Uterus (tissue), 4 donors: ENCODE results near the gene PRUNE1. TPM values are rescaled to one million over a fixed set of nuclear protein-coding genes. Genes with fewer than 3 reads are reported as not detected.

Source experiments
- DNase-seq, 2 donors: peaks; one replicate each; pipeline ENCODE4 v3.0.0-alpha.2; 2019 to 2020
- H3K27ac ChIP-seq, 2 donors: fragments of 200-600 bp; sonication (generic); 1 replicate in 1 of 2; 2 replicates in 1 of 2; pipeline ENCODE4 v1.5.1; 2016 to 2018
- H3K27me3 ChIP-seq, 2 donors: fragments of 200-600 bp; sonication (generic); one replicate each; pipeline ENCODE4 v1.5.1; 2018 to 2019; ENCODE audit warnings: control low read depth in 1 of 2
- H3K36me3 ChIP-seq, 2 donors: fragments of 200-600 bp; sonication (generic); one replicate each; pipeline ENCODE4 v1.5.1; 2019; ENCODE audit warnings: control low read depth in 1 of 2
- H3K4me1 ChIP-seq, 2 donors: fragments of 200-600 bp; sonication (generic); one replicate each; pipeline ENCODE4 v1.5.1; 2018 to 2019; ENCODE audit warnings: control low read depth in 1 of 2
- H3K4me3 ChIP-seq, 2 donors: fragments of 200-600 bp; sonication (generic); 1 replicate in 1 of 2; 2 replicates in 1 of 2; pipeline ENCODE4 v1.5.1; 2018 to 2019; ENCODE audit warnings: mild to moderate bottlenecking in 1 of 2
- H3K9me3 ChIP-seq, 2 donors: fragments of 200-600 bp; sonication (generic); one replicate each; pipeline ENCODE4 v1.5.1; 2019; ENCODE audit warnings: control low read depth in 1 of 2
- CTCF ChIP-seq, 4 experiments: fragments of 200-600 bp in 2 of 4; fragments of 450-650 bp in 2 of 4; sonication (generic) in 2 of 4; IDR thresholded peaks; one replicate each; pipeline ENCODE4 v1.5.1; 2016 to 2019; ENCODE audit warnings: antibody characterized with exemption in 4 of 4, mild to moderate bottlenecking in 2 of 4, moderate library complexity in 1 of 4
- POLR2A ChIP-seq, 2 donors: fragments of 450-650 bp; IDR thresholded peaks; one replicate each; pipeline ENCODE4 v1.6.1; 2016; ENCODE audit warnings: antibody characterized with exemption in 2 of 2, mild to moderate bottlenecking in 1 of 2, moderate library complexity in 1 of 2
- intact Hi-C: fragments of 100-400 bp; cut with DNase I; formaldehyde crosslinking; loops from one replicate; pipeline ENCODE4 v1.15.1; 2023; ENCODE audit warnings: low total_unique reads
- total RNA-seq, 4 donors: library from RNA; depleted of rRNA in 3 of 4; stranded (reverse); fragments of >200 nt in 3 of 4; gene quantifications; one replicate each; pipeline versions ENCODE4 v1.1.0 to v1.2.4, GENCODE V29; 2014 to 2023
- donor health status: DM: yes; HTN: yes; CAD: no.

Gene PRUNE1
- total RNA-seq, 4 donors from 2014 or later, result 10.0 to 26.4 (median 20.1) TPM

- DNase-seq, result peak; percentile 68 to 81
- intact Hi-C loops, result no loop called here
- Histone ChIP-seq H3K27ac (peak within 1 kb of the TSS; percentile 93 to 95), H3K4me1 (peaks cover 0 to 12% of the 10 kb centered on the region in 2 donors), H3K9me3 (no peaks in the 10 kb centered on the region), H3K4me3 (peak within 1 kb of the TSS; percentile 88 to 98), H3K36me3 (no peaks in the 10 kb centered on the region), H3K27me3 (no peaks in the 10 kb centered on the region)
- TF ChIP-seq POLR2A (IDR thresholded peaks at IDR 0.05) (peak; percentile 39 to 48), CTCF (IDR thresholded peaks at IDR 0.05) (no peak)
Observed at GRCh38 chr1:151060007-151060656, 51.9 kb downstream of the PRUNE1 start, which contains the start of gene MLLT11. TSS of gene MLLT11 (plus strand) at chr1:151060397. CDS start at chr1:151067225, 6,828 bp downstream.

- Histone ChIP-seq H3K27me3 (no peaks in the 10 kb centered on the region), H3K36me3 (no peaks in the 10 kb centered on the region), H3K9me3 (no peaks in the 10 kb centered on the region), H3K4me3 (peak overlapping the region; percentile 88 to 98), H3K4me1 (peaks cover 0 to 9% of the 10 kb centered on the region in 2 donors), H3K27ac (peak overlapping the region; percentile 93 to 95)
- intact Hi-C loops, result no loop called here
- TF ChIP-seq POLR2A (IDR thresholded peaks at IDR 0.05) (no peak), CTCF (IDR thresholded peaks at IDR 0.05) (no peak)
- DNase-seq, result no peak
Observed at GRCh38 chr1:151060657-151061421, 52.6 kb downstream of the PRUNE1 start.

- Histone ChIP-seq H3K4me1 (peaks cover 0 to under 1% of the 10 kb centered on the region in 2 donors), H3K9me3 (no peaks in the 10 kb centered on the region), H3K27me3 (no peaks in the 10 kb centered on the region), H3K36me3 (no peaks in the 10 kb centered on the region), H3K4me3 (no peak overlapping the region), H3K27ac (peak overlapping the region; percentile 93 to 95)
- DNase-seq, result no peak
- intact Hi-C loops, result no loop called here
- no peak for TF ChIP-seq POLR2A (IDR thresholded peaks at IDR 0.05)
- no peak for TF ChIP-seq CTCF (IDR thresholded peaks at IDR 0.05)
Observed at GRCh38 chr1:151061704-151062103, 53.5 kb downstream of the PRUNE1 start.

GRCh38 chr1:151062741-151063371 is 54.6 kb downstream of the PRUNE1 start:
- Histone ChIP-seq H3K27ac (peak overlapping the region; percentile 93 to 95), H3K4me3 (no peak overlapping the region), H3K4me1 (no peaks in the 10 kb centered on the region), H3K9me3 (no peaks in the 10 kb centered on the region), H3K27me3 (no peaks in the 10 kb centered on the region), H3K36me3 (no peaks in the 10 kb centered on the region)
- intact Hi-C loops, result no loop called here
- TF ChIP-seq CTCF (IDR thresholded peaks at IDR 0.05) (no peak), POLR2A (IDR thresholded peaks at IDR 0.05) (no peak)
- peak in 1 of 2 donors; percentile 69 for DNase-seq
